Measurements from ENCODE around the gene SLC18A2. TPM values are rescaled to one million over a fixed set of nuclear protein-coding genes. Genes with fewer than 3 reads are reported as not detected.

SLC18A2 gene
- total and polyA plus RNA-seq, 2 of the 8 experiments (the other 6 are each of a cell fraction or from before 2014, with no cell fraction given) = 6.5 to 7.0 TPM

- TF ChIP-seq ATF3 (IDR thresholded peaks at IDR 0.05; ENCODE audit: insufficient read depth, low read depth, low read length) (no peak), TBP (IDR thresholded peaks at IDR 0.05; ENCODE audit: low read depth, low read length) (no peak), KDM4A (IDR thresholded peaks at IDR 0.05; ENCODE audit: low read depth, low read length, severe bottlenecking) (no peak), YY1 (IDR thresholded peaks at IDR 0.05; ENCODE audit: low read depth, low read length) (no peak), NANOG (IDR thresholded peaks at IDR 0.05; ENCODE audit: insufficient read depth, low read depth, low read length, poor library complexity, severe bottlenecking) (no peak), E2F6 (IDR thresholded peaks at IDR 0.05) (no peak)
Measured at GRCh38 chr10:117294735-117295134, 53.8 kb downstream of the SLC18A2 start (continued).
